Caki2 (cell line): ENCODE data around the gene ADRA2C. TPM values are rescaled to one million over a fixed set of nuclear protein-coding genes. Genes with fewer than 3 reads are reported as not detected.

ENCODE experiments used
- DNase-seq: peaks from one replicate; pipeline ENCODE4 v3.0.0-alpha.2; 2015; ENCODE audit warnings: low read depth
- in situ Hi-C: cut with HindIII; loops from 2 replicates; pipeline ENCODE4 v1.10.0; 2016; ENCODE audit warnings: low sequenced_read_pairs, low pct_unique_long_range_greater_than_20kb, mixed read lengths
- total RNA-seq: library from RNA; depleted of rRNA; stranded (reverse); fragments of >200 nt; shearing (Covaris generic); gene quantifications from 2 replicates; pipeline ENCODE4 v1.2.3, GENCODE V29; 2014; ENCODE audit warnings: low replicate concordance

The ADRA2C gene
- total RNA-seq, 1 experiment from 2014 or later: 17.6 TPM

GRCh38 chr4:3750334-3750733, 15.9 kb upstream of the ADRA2C start:
- DNase-seq: no peak
- in situ Hi-C loops: no loop called here

DNA sequence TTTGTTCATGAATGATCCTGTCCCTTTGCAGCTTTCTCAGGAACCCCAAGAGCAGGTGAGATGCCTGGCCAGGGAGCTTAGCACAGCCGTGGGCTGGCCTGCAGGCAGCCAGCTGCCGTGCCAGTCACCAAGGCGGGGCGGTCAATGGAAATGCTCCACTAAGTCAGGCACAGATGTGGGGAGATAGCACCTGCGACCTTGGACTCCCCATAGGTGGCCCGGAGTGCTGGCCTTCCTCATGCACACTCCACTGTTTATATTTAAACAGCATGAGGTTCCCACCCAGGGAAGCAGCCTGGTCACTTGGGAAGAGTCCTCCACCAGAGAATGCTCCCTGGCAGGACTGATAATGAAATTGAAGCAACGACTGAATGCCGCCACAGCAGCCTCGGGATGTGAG, 14.2 kb upstream of the ADRA2C start:
- in situ Hi-C loops: no loop called here
- DNase-seq: no peak

GRCh38 chr4:3753726-3754412, 12.3 kb upstream of the ADRA2C start:
- no peak for DNase-seq
- in situ Hi-C loops: no loop called here

GRCh38 chr4:3756343-3757059, 9.7 kb upstream of the ADRA2C start:
- in situ Hi-C loops: no loop called here
- DNase-seq: no peak

DNA sequence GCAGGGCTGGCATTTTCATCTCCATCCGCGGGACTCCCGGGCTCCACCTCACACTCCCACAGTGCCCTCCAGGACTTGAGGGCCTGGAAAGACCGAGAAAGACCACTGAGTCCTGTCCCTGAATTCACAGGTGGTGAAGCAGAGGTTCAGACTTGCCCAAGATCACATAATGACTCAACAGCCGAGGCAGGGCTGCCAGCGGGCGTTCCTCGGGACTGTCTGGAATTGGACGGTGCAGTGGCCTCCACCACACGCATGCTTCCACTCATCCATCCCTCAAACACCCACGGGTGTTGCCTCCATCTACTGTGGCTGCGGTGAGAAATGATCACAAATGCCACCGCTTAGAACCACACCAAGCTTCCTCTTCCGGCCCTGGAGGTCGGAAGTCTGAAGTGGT, 6.9 kb upstream of the ADRA2C start:
- in situ Hi-C loops: no loop called here

GRCh38 chr4:3760346-3760745, 5.8 kb upstream of the ADRA2C start:
- no peak for DNase-seq
- in situ Hi-C loops: no loop called here

More for the DNA sequence above, 6.9 kb upstream of the ADRA2C start:
- no peak for DNase-seq

- no peak for DNase-seq
- in situ Hi-C loops: no loop called here
These were observed 5.3 kb upstream of the ADRA2C start for GRCh38 chr4:3760841-3761240.

DNA sequence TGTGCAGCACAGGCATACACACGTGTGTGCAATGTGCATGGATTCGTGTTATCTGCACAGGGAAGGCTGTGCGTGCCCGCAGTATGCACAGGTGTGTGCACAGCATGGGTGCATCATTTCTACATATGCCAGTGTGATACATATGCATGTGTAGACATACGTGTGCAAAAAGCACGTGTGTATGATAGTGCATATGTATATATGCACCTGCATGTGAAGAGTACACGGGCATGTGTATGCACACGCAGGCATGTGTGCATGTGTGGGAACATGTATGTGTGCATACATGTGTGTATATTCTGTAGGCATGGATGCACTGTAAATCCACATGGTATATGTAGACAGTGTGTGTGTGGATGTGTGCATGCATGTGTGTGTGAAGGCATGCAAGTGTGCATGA, 3.9 kb upstream of the ADRA2C start:
- in situ Hi-C loops: no loop called here

DNA sequence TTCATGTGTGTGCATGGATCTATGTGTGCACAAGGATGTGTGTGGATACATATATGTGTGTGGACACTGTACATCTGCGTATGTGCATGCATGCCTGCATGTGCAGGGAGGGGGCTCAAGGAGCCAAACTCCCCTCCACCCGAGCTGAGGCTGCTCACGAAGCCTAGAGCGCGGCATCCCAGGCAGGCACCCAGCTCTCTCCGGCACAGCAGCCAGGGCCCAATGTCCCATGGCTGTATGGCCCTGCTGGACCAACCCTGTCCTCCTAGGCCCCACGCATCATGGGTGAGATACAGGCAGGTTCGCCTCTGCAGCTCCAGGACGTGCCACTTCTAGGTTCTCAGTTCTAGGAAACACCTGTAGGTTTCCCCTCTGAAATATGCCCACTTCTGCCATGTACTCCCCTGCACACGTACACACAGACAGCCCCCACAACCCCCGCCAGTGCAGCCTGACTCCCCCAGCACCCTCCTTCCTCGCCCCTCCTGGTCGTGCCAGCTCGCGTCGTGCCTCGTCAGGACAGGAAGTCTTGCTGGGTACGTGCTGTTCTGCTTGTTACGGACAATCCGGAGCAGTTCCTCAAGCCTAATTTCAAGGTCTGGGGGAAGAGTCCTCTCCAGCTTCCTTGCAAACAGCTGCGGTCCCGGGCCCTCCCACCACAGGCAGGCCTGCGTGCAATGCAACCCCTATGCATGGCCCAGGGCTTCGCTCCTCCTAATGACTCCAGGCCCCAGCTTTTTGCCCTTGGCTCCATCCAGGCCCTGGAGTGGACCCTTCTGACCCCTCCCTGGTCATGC, 3.2 kb upstream of the ADRA2C start:
- in situ Hi-C loops: no loop called here
- DNase-seq: no peak

More for the DNA sequence above, 3.9 kb upstream of the ADRA2C start:
- DNase-seq: no peak

DNA sequence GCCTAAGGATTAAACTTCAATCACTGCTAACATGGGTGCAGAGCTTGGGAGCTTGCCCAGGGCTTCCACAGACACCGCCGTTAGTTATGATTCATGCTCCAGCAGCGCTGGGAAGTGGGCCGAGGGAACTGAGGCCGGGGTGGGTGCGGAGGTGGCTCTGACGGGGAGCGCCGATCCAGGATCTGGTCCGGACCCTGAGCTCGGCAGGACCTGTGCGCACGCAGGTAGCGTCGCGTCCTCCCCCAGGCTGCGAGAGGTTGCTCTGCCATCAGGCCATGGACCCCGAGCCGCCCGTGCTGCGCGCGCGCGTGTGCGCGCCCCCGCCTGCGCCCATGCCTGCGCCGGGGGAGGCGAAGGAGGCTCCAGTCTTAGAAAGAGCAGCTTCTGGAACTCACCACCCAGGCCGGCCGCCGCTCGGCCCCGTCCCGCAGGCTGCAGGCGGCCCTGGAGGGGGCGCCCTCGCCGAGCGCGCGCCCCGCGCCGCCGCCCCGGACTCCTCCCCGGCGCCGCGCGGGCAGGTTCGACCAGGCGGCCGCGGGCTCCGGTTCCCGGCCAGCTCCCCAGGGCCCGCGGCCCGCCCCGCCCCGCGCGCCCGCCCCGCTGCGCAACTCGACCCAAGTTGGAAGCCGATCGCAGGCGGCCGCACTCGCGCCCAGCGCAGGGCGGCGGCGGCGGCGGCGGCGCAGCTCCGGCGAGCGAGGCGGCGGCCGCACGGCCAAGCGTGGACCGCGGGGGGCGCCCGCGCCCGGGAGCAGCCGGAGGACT, 732 bp upstream of the ADRA2C start:
- in situ Hi-C loops: no loop called here
- DNase-seq: peak; percentile 65

GRCh38 chr4:3766785-3767569, 792 bp downstream of the ADRA2C start:
- DNase-seq: peak; percentile 16
- in situ Hi-C loops: no loop called here

DNA sequence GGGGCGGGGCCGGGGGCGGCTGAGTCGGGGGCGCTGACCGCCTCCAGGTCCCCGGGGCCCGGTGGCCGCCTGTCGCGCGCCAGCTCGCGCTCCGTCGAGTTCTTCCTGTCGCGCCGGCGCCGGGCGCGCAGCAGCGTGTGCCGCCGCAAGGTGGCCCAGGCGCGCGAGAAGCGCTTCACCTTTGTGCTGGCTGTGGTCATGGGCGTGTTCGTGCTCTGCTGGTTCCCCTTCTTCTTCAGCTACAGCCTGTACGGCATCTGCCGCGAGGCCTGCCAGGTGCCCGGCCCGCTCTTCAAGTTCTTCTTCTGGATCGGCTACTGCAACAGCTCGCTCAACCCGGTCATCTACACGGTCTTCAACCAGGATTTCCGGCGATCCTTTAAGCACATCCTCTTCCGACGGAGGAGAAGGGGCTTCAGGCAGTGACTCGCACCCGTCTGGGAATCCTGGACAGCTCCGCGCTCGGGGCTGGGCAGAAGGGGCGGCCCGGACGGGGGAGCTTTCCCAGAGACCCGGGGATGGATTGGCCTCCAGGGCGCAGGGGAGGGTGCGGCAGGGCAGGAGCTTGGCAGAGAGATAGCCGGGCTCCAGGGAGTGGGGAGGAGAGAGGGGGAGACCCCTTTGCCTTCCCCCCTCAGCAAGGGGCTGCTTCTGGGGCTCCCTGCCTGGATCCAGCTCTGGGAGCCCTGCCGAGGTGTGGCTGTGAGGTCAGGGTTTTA, 1.5 kb downstream of the ADRA2C start:
- in situ Hi-C loops: no loop called here

GRCh38 chr4:3768842-3769641, 2.9 kb downstream of the ADRA2C start:
- DNase-seq: no peak
- in situ Hi-C loops: no loop called here

More for the DNA sequence above, 1.5 kb downstream of the ADRA2C start:
- DNase-seq: no peak

GRCh38 chr4:3769642-3770184, 3.5 kb downstream of the ADRA2C start:
- in situ Hi-C loops: no loop called here
- no peak for DNase-seq

DNA sequence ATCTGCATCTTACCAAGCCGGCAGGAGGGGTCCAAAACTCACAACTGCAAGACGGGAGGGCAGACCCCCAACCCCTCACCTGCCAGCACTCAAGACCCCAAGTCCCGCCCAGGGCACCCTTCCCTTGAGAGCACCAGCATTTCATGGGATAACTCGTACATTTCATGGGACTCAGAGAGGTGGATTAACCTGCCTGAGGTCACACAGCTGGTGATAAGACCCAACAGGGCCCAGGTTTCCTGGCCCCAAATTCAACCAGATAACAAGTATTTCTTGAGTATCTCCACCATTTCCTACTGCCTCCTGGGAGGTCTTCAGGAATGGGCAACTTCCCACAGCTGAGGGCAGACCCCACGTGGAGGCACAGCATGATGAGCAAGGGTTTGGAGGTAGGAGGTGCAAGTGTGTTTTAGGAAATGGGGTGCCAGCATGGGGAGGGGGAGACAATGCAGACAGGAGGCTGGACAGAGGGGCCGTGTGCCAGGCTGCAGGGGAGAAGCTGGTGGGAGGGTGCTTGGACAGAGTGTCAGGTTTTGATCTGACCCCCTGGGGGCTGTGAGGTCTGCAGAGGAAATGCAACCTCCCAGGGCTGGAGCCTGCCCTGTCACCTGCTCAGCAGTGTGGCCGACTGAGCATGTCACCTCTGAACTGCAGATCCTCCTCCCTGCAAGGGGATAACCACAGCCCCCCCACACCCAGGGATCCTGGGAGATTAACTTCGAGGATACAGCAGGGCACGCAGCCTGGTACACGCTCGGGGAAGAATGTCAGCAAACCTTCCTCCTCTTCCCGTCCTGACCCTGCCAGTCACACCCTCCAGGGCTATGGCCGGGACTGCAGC, 4.4 kb downstream of the ADRA2C start:
- in situ Hi-C loops: no loop called here

More for the DNA sequence above, 4.4 kb downstream of the ADRA2C start:
- DNase-seq: no peak
